SJCRH30 (cell line): ENCODE results near the gene TRIM65. TPM values are rescaled to one million over a fixed set of nuclear protein-coding genes. Genes with fewer than 3 reads are reported as not detected.
"Not testable (repeated sequence)": the region's sequence is repeated elsewhere in the genome, so short reads cannot be mapped to it uniquely, and the experiment has no call there.

Experiments
- DNase-seq, 2 experiments: peaks; one replicate each; pipeline ENCODE4 v3.0.0-alpha.2; 2015 to 2020
- H3K27ac ChIP-seq: fragments of 250-450 bp; sonication (Bioruptor Pico); 2 replicates; pipeline ENCODE4 v1.5.1; 2020; ENCODE audit warnings: mild to moderate bottlenecking, moderate library complexity
- H3K27me3 ChIP-seq: fragments of 250-450 bp; sonication (Bioruptor Pico); 2 replicates; pipeline ENCODE4 v1.5.1; 2020; ENCODE audit warnings: mild to moderate bottlenecking, moderate library complexity
- H3K36me3 ChIP-seq: fragments of 250-450 bp; sonication (Bioruptor Pico); 2 replicates; pipeline ENCODE4 v1.5.1; 2020; ENCODE audit warnings: mild to moderate bottlenecking, moderate library complexity
- H3K4me1 ChIP-seq: fragments of 250-450 bp; sonication (Bioruptor Pico); 2 replicates; pipeline ENCODE4 v1.5.1; 2020; ENCODE audit warnings: mild to moderate bottlenecking, moderate library complexity
- H3K4me3 ChIP-seq: fragments of 250-450 bp; sonication (Bioruptor Pico); 2 replicates; pipeline ENCODE4 v1.5.1; 2020; ENCODE audit warnings: mild to moderate bottlenecking, moderate library complexity
- H3K9me3 ChIP-seq: fragments of 250-450 bp; sonication (Bioruptor Pico); replicated peaks from 2 replicates; pipeline ENCODE4 v1.5.1; 2020; ENCODE audit warnings: mild to moderate bottlenecking, moderate library complexity
- total RNA-seq: library from RNA; depleted of rRNA; stranded (reverse); fragments of >200 nt; shearing (Covaris generic); gene quantifications from 2 replicates; pipeline ENCODE4 v1.2.3, GENCODE V29; 2014

The TRIM65 gene
- total RNA-seq, 1 experiment from 2014 or later = 7.9 TPM

- DNase-seq = peak in 1 of 2 experiments; percentile 27
- Histone ChIP-seq H3K27me3 (0 out of 2 replicates have a peak, but pooled peaks cover 2% of the 10 kb centered on the region), H3K27ac (peak overlapping the region; percentile 52), H3K36me3 (peaks cover 28% of the 10 kb centered on the region), H3K4me3 (peak overlapping the region; percentile 67), H3K4me1 (peaks cover 3% of the 10 kb centered on the region; the same call in 1 of the 2 replicates), H3K9me3 (no peaks in the 10 kb centered on the region)
Measured at GRCh38 chr17:75895370-75896155, 1.2 kb downstream of the TRIM65 start.

- no peak overlapping the region for H3K27ac ChIP-seq
- no peak overlapping the region for H3K4me3 ChIP-seq
- peaks cover 17% of the 10 kb centered on the region for H3K36me3 ChIP-seq
- H3K4me1 ChIP-seq = peaks cover 3% of the 10 kb centered on the region; the same call in 1 of the 2 replicates
- DNase-seq = peak in 1 of 2 experiments; percentile 7
- no peaks in the 10 kb centered on the region for H3K9me3 ChIP-seq
- H3K27me3 ChIP-seq = 0 out of 2 replicates have a peak, but pooled peaks cover 5% of the 10 kb centered on the region
Measured at GRCh38 chr17:75894049-75894733, 2.6 kb downstream of the TRIM65 start.

GRCh38 chr17:75893305-75894048, 3.3 kb downstream of the TRIM65 start:
- no peak overlapping the region for H3K4me3 ChIP-seq
- H3K4me1 ChIP-seq = peaks cover 3% of the 10 kb centered on the region; the same call in 1 of the 2 replicates
- no peak overlapping the region for H3K27ac ChIP-seq
- H3K27me3 ChIP-seq = 0 out of 2 replicates have a peak, but pooled peaks cover 5% of the 10 kb centered on the region
- H3K36me3 ChIP-seq = peaks cover 11% of the 10 kb centered on the region
- no peaks in the 10 kb centered on the region for H3K9me3 ChIP-seq
- DNase-seq = no peak

- 0 out of 2 replicates have a peak, but pooled peaks cover 5% of the 10 kb centered on the region for H3K27me3 ChIP-seq
- peaks cover 3% of the 10 kb centered on the region for H3K36me3 ChIP-seq
- H3K27ac ChIP-seq = no peak overlapping the region
- no peak for DNase-seq
- H3K4me3 ChIP-seq = no peak overlapping the region
- H3K4me1 ChIP-seq = peaks cover 3% of the 10 kb centered on the region; the same call in 1 of the 2 replicates
- no peaks in the 10 kb centered on the region for H3K9me3 ChIP-seq
Measured at GRCh38 chr17:75892556-75893224, 4.1 kb downstream of the TRIM65 start.

DNA sequence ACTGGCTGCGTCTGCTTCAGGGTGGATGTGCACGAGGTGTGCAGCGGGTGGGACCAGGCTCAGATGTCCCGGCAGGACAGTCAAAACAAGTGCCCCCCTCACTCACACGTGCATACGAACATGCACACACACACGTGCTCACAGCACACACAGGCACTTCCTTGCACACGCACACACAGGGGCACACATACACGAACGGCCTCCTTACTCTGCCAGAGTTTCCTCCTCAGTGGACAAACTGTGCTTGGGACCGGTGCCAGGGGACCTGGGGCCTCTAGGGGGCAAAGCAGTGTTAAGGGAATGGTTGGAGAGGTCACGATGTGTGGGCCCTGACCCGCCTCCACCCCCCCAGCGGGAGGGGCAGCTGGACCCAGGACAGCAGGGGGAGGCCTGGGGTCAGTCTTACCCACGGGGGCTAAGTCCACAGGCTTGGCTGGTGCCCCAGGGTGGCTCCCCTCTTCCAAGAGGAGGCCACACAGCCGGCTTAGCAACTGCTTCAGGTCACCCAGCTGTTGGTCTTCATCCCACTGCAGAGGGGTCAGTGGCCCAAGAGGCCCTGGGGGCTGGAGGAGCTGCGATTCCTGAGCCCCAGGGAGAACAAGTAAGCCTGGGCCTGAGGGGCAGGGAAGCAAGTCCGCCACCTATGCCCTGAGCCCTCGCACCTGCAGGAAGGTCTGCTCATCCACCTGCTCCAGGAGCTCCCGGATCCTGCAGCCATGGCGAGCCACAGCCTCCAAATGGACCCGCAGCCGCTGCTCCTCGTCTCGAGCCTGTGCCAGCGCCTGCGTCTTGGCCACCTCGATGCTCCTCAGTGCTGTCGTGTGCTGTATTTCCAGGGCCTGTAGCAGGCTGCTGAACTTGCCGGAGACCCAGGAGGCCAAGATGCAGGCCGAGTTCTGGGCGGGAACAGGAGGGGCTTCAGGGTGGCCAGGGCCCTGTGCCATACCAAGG, 4.9 kb downstream of the TRIM65 start:
- H3K36me3 ChIP-seq = no peaks in the 10 kb centered on the region
- no peak overlapping the region for H3K4me3 ChIP-seq
- H3K9me3 ChIP-seq = no peaks in the 10 kb centered on the region
- no peak for DNase-seq
- peaks cover 3% of the 10 kb centered on the region; the same call in 1 of the 2 replicates for H3K4me1 ChIP-seq
- H3K27ac ChIP-seq = no peak overlapping the region
- 0 out of 2 replicates have a peak, but pooled peaks cover 5% of the 10 kb centered on the region for H3K27me3 ChIP-seq

- Histone ChIP-seq H3K9me3 (no peaks in the 10 kb centered on the region), H3K27me3 (0 out of 2 replicates have a peak, but pooled peaks cover 5% of the 10 kb centered on the region), H3K4me3 (no peak overlapping the region), H3K27ac (no peak overlapping the region), H3K36me3 (no peaks in the 10 kb centered on the region), H3K4me1 (peaks cover 3% of the 10 kb centered on the region; the same call in 1 of the 2 replicates)
- DNase-seq = no peak
Measured at GRCh38 chr17:75891022-75891604, 5.6 kb downstream of the TRIM65 start.

GRCh38 chr17:75889454-75889853, 7.3 kb downstream of the TRIM65 start:
- 0 out of 2 replicates have a peak, but pooled peaks cover 5% of the 10 kb centered on the region for H3K27me3 ChIP-seq
- no peaks in the 10 kb centered on the region for H3K9me3 ChIP-seq
- H3K27ac ChIP-seq = no peak overlapping the region
- peaks cover 3% of the 10 kb centered on the region; the same call in 1 of the 2 replicates for H3K4me1 ChIP-seq
- DNase-seq = no peak
- no peaks in the 10 kb centered on the region for H3K36me3 ChIP-seq
- H3K4me3 ChIP-seq = no peak overlapping the region

DNA sequence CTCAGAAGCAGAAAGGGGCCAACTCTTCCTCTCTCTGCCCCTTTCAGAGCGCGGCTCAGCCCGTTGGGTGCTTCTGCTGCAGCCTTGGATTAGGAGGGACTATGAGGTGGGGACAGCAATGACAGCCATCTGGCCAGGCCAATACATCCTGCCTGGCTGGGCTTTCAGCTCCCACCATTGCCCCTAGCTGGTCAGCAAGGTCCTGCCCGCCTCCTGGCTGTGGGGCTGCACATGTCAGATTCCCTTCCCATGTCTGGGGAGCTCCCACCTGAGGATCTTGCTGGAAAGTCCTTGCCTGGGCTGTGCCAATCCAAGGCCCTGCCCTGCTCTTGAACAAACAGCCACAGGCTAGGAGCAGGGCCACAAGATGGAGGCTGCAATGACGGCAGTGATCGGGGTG, 8.3 kb downstream of the TRIM65 start:
- no peaks in the 10 kb centered on the region for H3K9me3 ChIP-seq
- peaks cover 3% of the 10 kb centered on the region; the same call in 1 of the 2 replicates for H3K4me1 ChIP-seq
- 0 out of 2 replicates have a peak, but pooled peaks cover 5% of the 10 kb centered on the region for H3K27me3 ChIP-seq
- H3K27ac ChIP-seq = no peak overlapping the region
- DNase-seq = no peak
- H3K4me3 ChIP-seq = no peak overlapping the region
- no peaks in the 10 kb centered on the region for H3K36me3 ChIP-seq

DNA sequence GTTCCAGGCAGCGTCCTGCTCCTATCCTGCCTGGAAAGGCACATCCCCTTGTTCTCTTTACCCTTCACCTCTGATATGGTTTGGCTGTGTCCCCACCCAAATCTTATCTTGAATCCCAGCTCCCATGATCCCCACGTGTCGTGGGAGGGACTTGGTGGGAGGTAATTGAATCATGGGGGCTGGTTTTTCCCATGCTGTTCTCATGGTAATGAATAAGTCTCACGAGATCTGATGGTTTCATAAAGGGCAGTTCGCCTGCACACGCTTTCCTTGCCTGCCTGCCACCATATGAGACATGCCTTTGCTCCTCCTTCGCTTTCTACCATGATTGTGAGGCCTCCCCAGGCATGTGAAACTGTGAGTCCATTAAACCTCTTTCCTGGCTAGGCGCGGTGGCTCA, 10.9 kb downstream of the TRIM65 start:
- H3K36me3 ChIP-seq, H3K27ac ChIP-seq, DNase-seq, H3K9me3 ChIP-seq, H3K27me3 ChIP-seq, H3K4me1 ChIP-seq, H3K4me3 ChIP-seq: not testable (repeated sequence)

GRCh38 chr17:75885431-75885830, 11.3 kb downstream of the TRIM65 start:
- Histone ChIP-seq H3K4me3 (no peak overlapping the region), H3K4me1 (no peaks in the 10 kb centered on the region; the same call in 1 of the 2 replicates), H3K36me3 (no peaks in the 10 kb centered on the region), H3K27ac (no peak overlapping the region), H3K27me3 (0 out of 2 replicates have a peak, but pooled peaks cover 3% of the 10 kb centered on the region), H3K9me3 (no peaks in the 10 kb centered on the region)
- DNase-seq = no peak

GRCh38 chr17:75881678-75882454, 14.9 kb downstream of the TRIM65 start:
- H3K4me3 ChIP-seq = no peak overlapping the region
- no peak overlapping the region for H3K27ac ChIP-seq
- peaks cover 4% of the 10 kb centered on the region; the same call in 1 of the 2 replicates for H3K4me1 ChIP-seq
- no peaks in the 10 kb centered on the region for H3K36me3 ChIP-seq
- DNase-seq = no peak
- no peaks in the 10 kb centered on the region for H3K9me3 ChIP-seq
- H3K27me3 ChIP-seq = no peaks in the 10 kb centered on the region

DNA sequence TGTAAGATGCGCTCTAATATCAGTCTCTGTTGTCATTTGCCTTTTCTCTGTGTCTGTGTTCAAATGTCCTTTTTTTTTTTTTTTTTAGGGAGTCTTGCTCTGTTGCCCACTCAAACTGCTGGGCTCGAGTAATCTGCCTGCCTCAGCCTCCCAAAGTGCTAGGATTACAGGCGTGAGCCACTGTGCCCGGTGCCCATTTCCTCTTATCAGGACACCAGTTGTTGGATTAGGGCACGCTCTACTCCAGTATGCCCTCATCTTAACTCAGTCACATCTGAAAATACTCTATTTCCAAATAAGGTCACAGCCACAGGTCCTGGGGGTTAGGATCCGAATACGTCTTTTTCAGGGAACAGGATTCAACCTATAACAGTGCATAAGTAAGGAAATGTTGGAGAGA, 16.5 kb downstream of the TRIM65 start:
- H3K4me1 ChIP-seq = peaks cover 20% of the 10 kb centered on the region
- DNase-seq = no peak
- H3K27ac ChIP-seq = no peak overlapping the region
- no peaks in the 10 kb centered on the region for H3K36me3 ChIP-seq
- H3K9me3 ChIP-seq = no peaks in the 10 kb centered on the region
- H3K4me3 ChIP-seq = no peak overlapping the region
- H3K27me3 ChIP-seq = no peaks in the 10 kb centered on the region
